Hepatocyte (in vitro differentiated cells): ENCODE measurements around the gene KCNE3.

ENCODE experiments used
- CTCF ChIP-seq: fragments of 200-600 bp; sonication (generic); IDR thresholded peaks from 2 replicates; pipeline ENCODE4 v1.5.1; 2016; ENCODE audit warnings: antibody characterized with exemption, mild to moderate bottlenecking; ENCODE audit not compliant: poor library complexity
- EZH2 ChIP-seq: fragments of 200-600 bp; sonication (generic); IDR thresholded peaks from 2 replicates; pipeline ENCODE4 v1.6.1; 2016; ENCODE audit warnings: antibody characterized with exemption, mild to moderate bottlenecking, borderline replicate concordance
- EZH2phosphoT487 ChIP-seq: fragments of 200-600 bp; sonication (generic); IDR thresholded peaks from one replicate; pipeline ENCODE4 v1.6.1; 2018; ENCODE audit warnings: antibody characterized with exemption, mild to moderate bottlenecking, low read depth, moderate library complexity; ENCODE audit not compliant: unreplicated experiment, severe bottlenecking

GRCh38 chr11:74418509-74418895 lies 48.8 kb downstream of the KCNE3 start:
- TF ChIP-seq CTCF (no peak), EZH2 (no peak), EZH2phosphoT487 (no peak)
